HCT116 (cell line): ENCODE data around the gene THOC1.

Experiments
- CTCF ChIP-seq, 3 experiments: fragments of 200-600 bp in 1 of 3; sonication (generic) in 1 of 3; IDR thresholded peaks in 2 of 3; conservative IDR thresholded peaks in 1 of 3; 2 replicates each; pipeline ENCODE4 v1.5.1; 2012 to 2017; ENCODE audit warnings: low read depth in 2 of 3, low read length in 2 of 3, antibody characterized with exemption in 1 of 3, borderline replicate concordance in 1 of 3, control low read depth in 1 of 3, mild to moderate bottlenecking in 1 of 3, mixed read lengths in 1 of 3, mixed run types in 1 of 3, moderate library complexity in 1 of 3; ENCODE audit not compliant: insufficient read depth in 1 of 3
- EGR1 ChIP-seq: IDR thresholded peaks from 2 replicates; pipeline ENCODE4 v1.6.1; 2012; ENCODE audit warnings: low read depth
- EZH2 ChIP-seq: fragments of 200-600 bp; sonication (generic); IDR thresholded peaks from 2 replicates; pipeline ENCODE4 v1.6.1; 2017; ENCODE audit warnings: antibody characterized with exemption, mixed run types
- POLR2A ChIP-seq: IDR thresholded peaks from 2 replicates; pipeline ENCODE4 v1.7.0; 2011; ENCODE audit warnings: borderline replicate concordance; ENCODE audit not compliant: insufficient read depth, insufficient read length; ENCODE audit errors: extremely low read depth
- POLR2AphosphoS5 ChIP-seq: IDR thresholded peaks from 2 replicates; pipeline ENCODE4 v1.6.1; 2011; ENCODE audit warnings: mild to moderate bottlenecking, low read depth, low read length, moderate library complexity
- RAD21 ChIP-seq: IDR thresholded peaks from 2 replicates; pipeline ENCODE4 v1.6.1; 2012; ENCODE audit warnings: low read depth, mild to moderate bottlenecking
- SIN3A ChIP-seq: IDR thresholded peaks from 2 replicates; pipeline ENCODE4 v1.6.1; 2012; ENCODE audit warnings: low read depth
- TCF7L2 ChIP-seq: IDR thresholded peaks from 2 replicates; pipeline ENCODE4 v1.7.0; 2011; ENCODE audit warnings: borderline replicate concordance, inconsistent platforms; ENCODE audit not compliant: insufficient read depth, insufficient read length; ENCODE audit errors: extremely low read depth
- YY1 ChIP-seq: IDR thresholded peaks from 2 replicates; pipeline ENCODE4 v1.6.1; 2011; ENCODE audit warnings: low read length, low read depth, moderate library complexity, mild to moderate bottlenecking; ENCODE audit not compliant: insufficient replicate concordance; ENCODE audit errors: extremely low read depth
- ZNF274 ChIP-seq: fragments of 200-500 bp; sonication (Bioruptor generic); IDR thresholded peaks from 2 replicates; pipeline ENCODE4 v1.6.1; 2014; ENCODE audit warnings: mild to moderate bottlenecking, low read depth, low read length, inconsistent platforms

- TF ChIP-seq POLR2A, result no peak
- TF ChIP-seq YY1, result no peak
- TF ChIP-seq EGR1, result no peak
- TF ChIP-seq EZH2, result no peak
- no peak for TF ChIP-seq POLR2AphosphoS5
- no peak for TF ChIP-seq ZNF274
- no peak for TF ChIP-seq CTCF (IDR thresholded peaks at IDR 0.05 in 2 of 3, conservative IDR thresholded peaks at IDR 0.05 in 1 of 3; ENCODE audit: borderline replicate concordance in 1 of 3, insufficient read depth in 1 of 3, low read depth in 2 of 3, low read length in 2 of 3)
- no peak for TF ChIP-seq TCF7L2
- TF ChIP-seq SIN3A, result no peak
- TF ChIP-seq RAD21, result no peak
These were observed 78.6 kb downstream of the THOC1 start for GRCh38 chr18:189254-189653.
